ENCODE data around the gene SAV1. TPM values are rescaled to one million over a fixed set of nuclear protein-coding genes. Genes with fewer than 3 reads are reported as not detected.
A peak's percentile ranks its signal among the peaks of the same experiment; 100 is the strongest.

The SAV1 gene
- total and polyA plus RNA-seq, 2 experiments from 2014 or later, result 74.2 to 82.8 TPM

DNA sequence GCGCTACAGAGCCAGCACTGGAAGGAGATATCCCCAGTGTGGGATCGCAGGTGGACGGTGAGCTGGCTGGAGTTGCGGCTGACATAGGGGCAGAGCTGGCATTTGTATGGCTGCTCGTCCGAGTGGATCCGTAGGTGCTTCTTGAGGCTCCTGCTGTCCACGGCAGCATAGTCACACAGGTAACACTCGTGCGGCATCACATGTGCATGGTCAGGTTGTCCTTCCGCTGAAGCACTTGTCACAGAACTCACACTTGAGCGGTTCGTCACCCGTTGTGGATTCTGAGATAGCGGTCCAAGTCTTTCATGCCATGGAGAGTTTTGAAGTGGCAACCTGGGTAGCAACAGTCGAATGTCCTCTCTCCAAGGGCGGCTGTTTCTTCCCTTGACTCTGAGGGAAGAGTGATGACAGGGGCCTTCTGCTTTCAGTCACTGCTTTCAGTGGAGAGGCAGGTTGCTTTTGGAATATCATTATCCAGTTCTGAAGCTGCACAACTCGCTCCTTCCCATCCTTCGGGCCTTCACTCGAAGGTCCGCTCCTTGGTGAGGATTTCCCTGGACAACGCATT is 37.0 kb upstream of the SAV1 start:
- Histone ChIP-seq H3K4me2 (no peak overlapping the region), H3F3A (replicated peaks; ENCODE audit: low read depth) (no peaks in the 10 kb centered on the region), H3K27me3 (ENCODE audit: insufficient read depth) (no peaks in the 10 kb centered on the region), H4K20me1 (replicated peaks; ENCODE audit: insufficient read depth) (no peaks in the 10 kb centered on the region), H2AFZ (0 out of 2 replicates have a peak overlapping the region, but pooled peaks have one; percentile 32), H3K4me3 (no peak overlapping the region), H3K9me2 (ENCODE audit: insufficient read depth) (peaks cover 10% of the 10 kb centered on the region; the same call in 1 of the 2 replicates), H3K4me1 (ENCODE audit: insufficient read depth) (no peaks in the 10 kb centered on the region), H3K36me3 (ENCODE audit: insufficient read depth) (no peaks in the 10 kb centered on the region), H3K27ac (ENCODE audit: low read depth) (no peak overlapping the region), H3K79me2 (replicated peaks; ENCODE audit: insufficient read depth) (no peaks in the 10 kb centered on the region)
- TF ChIP-seq, protein P1, sequence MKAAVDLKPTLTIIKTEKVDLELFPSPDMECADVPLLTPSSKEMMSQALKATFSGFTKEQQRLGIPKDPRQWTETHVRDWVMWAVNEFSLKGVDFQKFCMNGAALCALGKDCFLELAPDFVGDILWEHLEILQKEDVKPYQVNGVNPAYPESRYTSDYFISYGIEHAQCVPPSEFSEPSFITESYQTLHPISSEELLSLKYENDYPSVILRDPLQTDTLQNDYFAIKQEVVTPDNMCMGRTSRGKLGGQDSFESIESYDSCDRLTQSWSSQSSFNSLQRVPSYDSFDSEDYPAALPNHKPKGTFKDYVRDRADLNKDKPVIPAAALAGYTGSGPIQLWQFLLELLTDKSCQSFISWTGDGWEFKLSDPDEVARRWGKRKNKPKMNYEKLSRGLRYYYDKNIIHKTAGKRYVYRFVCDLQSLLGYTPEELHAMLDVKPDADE (IDR thresholded peaks at IDR 0.05), result no peak
- no peak for TF ChIP-seq JUNB (IDR thresholded peaks at IDR 0.05; ENCODE audit: unreplicated experiment)
- TF ChIP-seq CREB1 (CRISPR knock-in tag; IDR thresholded peaks at IDR 0.05; ENCODE audit: low read depth), result no peak
- TF ChIP-seq EZH2 (IDR thresholded peaks at IDR 0.05; ENCODE audit: low read depth, unreplicated experiment), result no peak
- TF ChIP-seq ZNF331 (CRISPR knock-in tag; IDR thresholded peaks at IDR 0.05; ENCODE audit: low read depth), result no peak
- TF ChIP-seq ZNF114 (CRISPR knock-in tag; IDR thresholded peaks at IDR 0.05), result no peak
- TF ChIP-seq, protein P2, sequence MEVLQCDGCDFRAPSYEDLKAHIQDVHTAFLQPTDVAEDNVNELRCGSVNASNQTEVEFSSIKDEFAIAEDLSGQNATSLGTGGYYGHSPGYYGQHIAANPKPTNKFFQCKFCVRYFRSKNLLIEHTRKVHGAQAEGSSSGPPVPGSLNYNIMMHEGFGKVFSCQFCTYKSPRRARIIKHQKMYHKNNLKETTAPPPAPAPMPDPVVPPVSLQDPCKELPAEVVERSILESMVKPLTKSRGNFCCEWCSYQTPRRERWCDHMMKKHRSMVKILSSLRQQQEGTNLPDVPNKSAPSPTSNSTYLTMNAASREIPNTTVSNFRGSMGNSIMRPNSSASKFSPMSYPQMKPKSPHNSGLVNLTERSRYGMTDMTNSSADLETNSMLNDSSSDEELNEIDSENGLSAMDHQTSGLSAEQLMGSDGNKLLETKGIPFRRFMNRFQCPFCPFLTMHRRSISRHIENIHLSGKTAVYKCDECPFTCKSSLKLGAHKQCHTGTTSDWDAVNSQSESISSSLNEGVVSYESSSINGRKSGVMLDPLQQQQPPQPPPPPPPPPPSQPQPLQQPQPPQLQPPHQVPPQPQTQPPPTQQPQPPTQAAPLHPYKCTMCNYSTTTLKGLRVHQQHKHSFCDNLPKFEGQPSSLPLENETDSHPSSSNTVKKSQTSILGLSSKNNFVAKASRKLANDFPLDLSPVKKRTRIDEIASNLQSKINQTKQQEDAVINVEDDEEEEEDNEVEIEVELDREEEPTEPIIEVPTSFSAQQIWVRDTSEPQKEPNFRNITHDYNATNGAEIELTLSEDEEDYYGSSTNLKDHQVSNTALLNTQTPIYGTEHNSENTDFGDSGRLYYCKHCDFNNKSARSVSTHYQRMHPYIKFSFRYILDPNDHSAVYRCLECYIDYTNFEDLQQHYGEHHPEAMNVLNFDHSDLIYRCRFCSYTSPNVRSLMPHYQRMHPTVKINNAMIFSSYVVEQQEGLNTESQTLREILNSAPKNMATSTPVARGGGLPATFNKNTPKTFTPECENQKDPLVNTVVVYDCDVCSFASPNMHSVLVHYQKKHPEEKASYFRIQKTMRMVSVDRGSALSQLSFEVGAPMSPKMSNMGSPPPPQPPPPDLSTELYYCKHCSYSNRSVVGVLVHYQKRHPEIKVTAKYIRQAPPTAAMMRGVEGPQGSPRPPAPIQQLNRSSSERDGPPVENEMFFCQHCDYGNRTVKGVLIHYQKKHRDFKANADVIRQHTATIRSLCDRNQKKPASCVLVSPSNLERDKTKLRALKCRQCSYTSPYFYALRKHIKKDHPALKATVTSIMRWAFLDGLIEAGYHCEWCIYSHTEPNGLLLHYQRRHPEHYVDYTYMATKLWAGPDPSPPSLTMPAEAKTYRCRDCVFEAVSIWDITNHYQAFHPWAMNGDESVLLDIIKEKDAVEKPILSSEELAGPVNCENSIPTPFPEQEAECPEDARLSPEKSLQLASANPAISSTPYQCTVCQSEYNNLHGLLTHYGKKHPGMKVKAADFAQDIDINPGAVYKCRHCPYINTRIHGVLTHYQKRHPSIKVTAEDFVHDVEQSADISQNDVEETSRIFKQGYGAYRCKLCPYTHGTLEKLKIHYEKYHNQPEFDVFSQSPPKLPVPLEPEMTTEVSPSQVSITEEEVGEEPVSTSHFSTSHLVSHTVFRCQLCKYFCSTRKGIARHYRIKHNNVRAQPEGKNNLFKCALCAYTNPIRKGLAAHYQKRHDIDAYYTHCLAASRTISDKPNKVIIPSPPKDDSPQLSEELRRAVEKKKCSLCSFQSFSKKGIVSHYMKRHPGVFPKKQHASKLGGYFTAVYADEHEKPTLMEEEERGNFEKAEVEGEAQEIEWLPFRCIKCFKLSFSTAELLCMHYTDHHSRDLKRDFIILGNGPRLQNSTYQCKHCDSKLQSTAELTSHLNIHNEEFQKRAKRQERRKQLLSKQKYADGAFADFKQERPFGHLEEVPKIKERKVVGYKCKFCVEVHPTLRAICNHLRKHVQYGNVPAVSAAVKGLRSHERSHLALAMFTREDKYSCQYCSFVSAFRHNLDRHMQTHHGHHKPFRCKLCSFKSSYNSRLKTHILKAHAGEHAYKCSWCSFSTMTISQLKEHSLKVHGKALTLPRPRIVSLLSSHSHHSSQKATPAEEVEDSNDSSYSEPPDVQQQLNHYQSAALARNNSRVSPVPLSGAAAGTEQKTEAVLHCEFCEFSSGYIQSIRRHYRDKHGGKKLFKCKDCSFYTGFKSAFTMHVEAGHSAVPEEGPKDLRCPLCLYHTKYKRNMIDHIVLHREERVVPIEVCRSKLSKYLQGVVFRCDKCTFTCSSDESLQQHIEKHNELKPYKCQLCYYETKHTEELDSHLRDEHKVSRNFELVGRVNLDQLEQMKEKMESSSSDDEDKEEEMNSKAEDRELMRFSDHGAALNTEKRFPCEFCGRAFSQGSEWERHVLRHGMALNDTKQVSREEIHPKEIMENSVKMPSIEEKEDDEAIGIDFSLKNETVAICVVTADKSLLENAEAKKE (CRISPR knock-in tag; IDR thresholded peaks at IDR 0.05), result no peak
- no peak for TF ChIP-seq NANOG (IDR thresholded peaks at IDR 0.05; ENCODE audit: borderline replicate concordance)
- no peak for TF ChIP-seq EZH2phosphoT487 (IDR thresholded peaks at IDR 0.05; ENCODE audit: unreplicated experiment)
- no peak for TF ChIP-seq POLR2AphosphoS5 (IDR thresholded peaks at IDR 0.05; ENCODE audit: low read depth)
- TF ChIP-seq, protein P3, sequence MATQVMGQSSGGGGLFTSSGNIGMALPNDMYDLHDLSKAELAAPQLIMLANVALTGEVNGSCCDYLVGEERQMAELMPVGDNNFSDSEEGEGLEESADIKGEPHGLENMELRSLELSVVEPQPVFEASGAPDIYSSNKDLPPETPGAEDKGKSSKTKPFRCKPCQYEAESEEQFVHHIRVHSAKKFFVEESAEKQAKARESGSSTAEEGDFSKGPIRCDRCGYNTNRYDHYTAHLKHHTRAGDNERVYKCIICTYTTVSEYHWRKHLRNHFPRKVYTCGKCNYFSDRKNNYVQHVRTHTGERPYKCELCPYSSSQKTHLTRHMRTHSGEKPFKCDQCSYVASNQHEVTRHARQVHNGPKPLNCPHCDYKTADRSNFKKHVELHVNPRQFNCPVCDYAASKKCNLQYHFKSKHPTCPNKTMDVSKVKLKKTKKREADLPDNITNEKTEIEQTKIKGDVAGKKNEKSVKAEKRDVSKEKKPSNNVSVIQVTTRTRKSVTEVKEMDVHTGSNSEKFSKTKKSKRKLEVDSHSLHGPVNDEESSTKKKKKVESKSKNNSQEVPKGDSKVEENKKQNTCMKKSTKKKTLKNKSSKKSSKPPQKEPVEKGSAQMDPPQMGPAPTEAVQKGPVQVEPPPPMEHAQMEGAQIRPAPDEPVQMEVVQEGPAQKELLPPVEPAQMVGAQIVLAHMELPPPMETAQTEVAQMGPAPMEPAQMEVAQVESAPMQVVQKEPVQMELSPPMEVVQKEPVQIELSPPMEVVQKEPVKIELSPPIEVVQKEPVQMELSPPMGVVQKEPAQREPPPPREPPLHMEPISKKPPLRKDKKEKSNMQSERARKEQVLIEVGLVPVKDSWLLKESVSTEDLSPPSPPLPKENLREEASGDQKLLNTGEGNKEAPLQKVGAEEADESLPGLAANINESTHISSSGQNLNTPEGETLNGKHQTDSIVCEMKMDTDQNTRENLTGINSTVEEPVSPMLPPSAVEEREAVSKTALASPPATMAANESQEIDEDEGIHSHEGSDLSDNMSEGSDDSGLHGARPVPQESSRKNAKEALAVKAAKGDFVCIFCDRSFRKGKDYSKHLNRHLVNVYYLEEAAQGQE (IDR thresholded peaks at IDR 0.05; ENCODE audit: unreplicated experiment), result no peak
- TF ChIP-seq, protein P4, sequence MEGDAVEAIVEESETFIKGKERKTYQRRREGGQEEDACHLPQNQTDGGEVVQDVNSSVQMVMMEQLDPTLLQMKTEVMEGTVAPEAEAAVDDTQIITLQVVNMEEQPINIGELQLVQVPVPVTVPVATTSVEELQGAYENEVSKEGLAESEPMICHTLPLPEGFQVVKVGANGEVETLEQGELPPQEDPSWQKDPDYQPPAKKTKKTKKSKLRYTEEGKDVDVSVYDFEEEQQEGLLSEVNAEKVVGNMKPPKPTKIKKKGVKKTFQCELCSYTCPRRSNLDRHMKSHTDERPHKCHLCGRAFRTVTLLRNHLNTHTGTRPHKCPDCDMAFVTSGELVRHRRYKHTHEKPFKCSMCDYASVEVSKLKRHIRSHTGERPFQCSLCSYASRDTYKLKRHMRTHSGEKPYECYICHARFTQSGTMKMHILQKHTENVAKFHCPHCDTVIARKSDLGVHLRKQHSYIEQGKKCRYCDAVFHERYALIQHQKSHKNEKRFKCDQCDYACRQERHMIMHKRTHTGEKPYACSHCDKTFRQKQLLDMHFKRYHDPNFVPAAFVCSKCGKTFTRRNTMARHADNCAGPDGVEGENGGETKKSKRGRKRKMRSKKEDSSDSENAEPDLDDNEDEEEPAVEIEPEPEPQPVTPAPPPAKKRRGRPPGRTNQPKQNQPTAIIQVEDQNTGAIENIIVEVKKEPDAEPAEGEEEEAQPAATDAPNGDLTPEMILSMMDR (conservative IDR thresholded peaks at IDR 0.05; ENCODE audit: low read depth in 2 of 2), result no peak
- no peak for TF ChIP-seq STAT1 (IDR thresholded peaks at IDR 0.05; ENCODE audit: unreplicated experiment)
- peaks cover 6% of the 10 kb centered on the region for H3K27me3 Mint-ChIP-seq (ENCODE audit: insufficient read depth, low read depth, poor library complexity)
- DNase-seq (ENCODE audit: low spot score) (no peak), ATAC-seq (no peak)
- H3K4me3 Mint-ChIP-seq, result no peak overlapping the region
- no peaks in the 10 kb centered on the region for H3K9me3 Mint-ChIP-seq
- no peaks in the 10 kb centered on the region for H3K36me3 Mint-ChIP-seq (ENCODE audit: low read depth)
- H3K4me1 Mint-ChIP-seq, result no peaks in the 10 kb centered on the region
- H3K27ac Mint-ChIP-seq, result no peak overlapping the region

Measured in GM23338 (cell line).